Lower lobe of right lung (tissue), 2 donors: ENCODE measurements around the gene TAS2R13. TPM values are rescaled to one million over a fixed set of nuclear protein-coding genes. Genes with fewer than 3 reads are reported as not detected.

ENCODE experiments used
- ATAC-seq, 2 donors: fragments of 200-7000 bp; cut with Tn5 transposase; one replicate each; pipeline ENCODE4 v1.9.1; 2020 to 2022; ENCODE audit warnings: mild to moderate bottlenecking in 2 of 2, moderate library complexity in 2 of 2
- DNase-seq: peaks from one replicate; pipeline ENCODE4 v3.0.0-alpha.2; 2020
- H3K27ac ChIP-seq: fragments of 200-600 bp; one replicate; pipeline ENCODE4 v1.8.0; 2022
- H3K27me3 ChIP-seq: fragments of 200-600 bp; one replicate; pipeline ENCODE4 v1.8.0; 2022; ENCODE audit warnings: low read depth
- H3K36me3 ChIP-seq: fragments of 200-600 bp; one replicate; pipeline ENCODE4 v1.8.0; 2022; ENCODE audit warnings: mild to moderate bottlenecking
- H3K4me1 ChIP-seq: fragments of 200-600 bp; one replicate; pipeline ENCODE4 v1.8.0; 2022
- H3K4me3 ChIP-seq: fragments of 200-600 bp; one replicate; pipeline ENCODE4 v1.8.0; 2022; ENCODE audit warnings: mild to moderate bottlenecking
- H3K9me3 ChIP-seq: fragments of 200-600 bp; one replicate; pipeline ENCODE4 v1.8.0; 2022
- intact Hi-C: fragments of 100-400 bp; cut with DNase I; formaldehyde crosslinking; loops from one replicate; pipeline ENCODE4 v1.11.0; 2022
- long read RNA-seq: library from polyadenylated mRNA; unstranded; transcript quantifications from one replicate; pipeline ENCODE4 v2.0.0, GENCODE V29; 2021
- total RNA-seq: library from RNA; stranded (reverse); fragmentation: NEBNext Ultra II Directional; extraction: Animal tissue kit (Norgen Biotek cat#: 25700); gene quantifications from one replicate; pipeline ENCODE4 v1.2.1, GENCODE V29; 2021
- TF ChIP-seq, protein P1 (sequence below): fragments of 200-600 bp; IDR thresholded peaks from one replicate; pipeline ENCODE4 v1.8.0; 2022; ENCODE audit warnings: antibody characterized with exemption, mild to moderate bottlenecking
- donor health status: DM: no; HTN: yes; CAD: no; lungs with severe emphysema.

TAS2R13 gene
- 0.92 TPM for total RNA-seq
- long read RNA-seq = 0 reads

DNA sequence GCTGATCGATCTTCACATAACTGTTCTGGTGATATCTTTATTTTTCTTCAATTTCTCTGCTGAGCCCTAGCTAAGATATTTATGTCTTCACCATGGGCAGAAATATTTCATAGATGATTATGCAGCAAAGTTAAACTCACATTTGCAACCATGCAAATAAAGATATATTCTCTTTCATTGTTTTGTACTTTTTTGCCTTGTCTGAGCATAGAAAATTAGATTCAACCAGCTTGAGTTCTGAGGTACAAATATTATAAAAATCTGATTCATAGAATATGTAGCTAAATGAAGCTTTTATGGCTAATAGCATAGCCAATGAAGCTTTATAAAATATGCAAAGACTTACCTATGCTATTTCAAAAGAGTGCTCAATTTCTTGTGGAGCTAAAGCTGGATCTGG is at the start of gene TAS2R13:
TSS of gene TAS2R13 (minus strand) at position 101 of the 400 bp plus-strand sequence. CDS start 264 bp downstream, outside the sequence.
- intact Hi-C loops = no loop called here
- ATAC-seq = no peak

GRCh38 chr12:10957741-10958140 is 48.4 kb upstream of the TAS2R13 start:
- peaks cover 5% of the 10 kb centered on the region for H3K9me3 ChIP-seq
- no peak overlapping the region for H3K4me3 ChIP-seq
- H3K27me3 ChIP-seq = no peaks in the 10 kb centered on the region
- DNase-seq = no peak
- H3K4me1 ChIP-seq = no peaks in the 10 kb centered on the region
- TF ChIP-seq, protein P1, sequence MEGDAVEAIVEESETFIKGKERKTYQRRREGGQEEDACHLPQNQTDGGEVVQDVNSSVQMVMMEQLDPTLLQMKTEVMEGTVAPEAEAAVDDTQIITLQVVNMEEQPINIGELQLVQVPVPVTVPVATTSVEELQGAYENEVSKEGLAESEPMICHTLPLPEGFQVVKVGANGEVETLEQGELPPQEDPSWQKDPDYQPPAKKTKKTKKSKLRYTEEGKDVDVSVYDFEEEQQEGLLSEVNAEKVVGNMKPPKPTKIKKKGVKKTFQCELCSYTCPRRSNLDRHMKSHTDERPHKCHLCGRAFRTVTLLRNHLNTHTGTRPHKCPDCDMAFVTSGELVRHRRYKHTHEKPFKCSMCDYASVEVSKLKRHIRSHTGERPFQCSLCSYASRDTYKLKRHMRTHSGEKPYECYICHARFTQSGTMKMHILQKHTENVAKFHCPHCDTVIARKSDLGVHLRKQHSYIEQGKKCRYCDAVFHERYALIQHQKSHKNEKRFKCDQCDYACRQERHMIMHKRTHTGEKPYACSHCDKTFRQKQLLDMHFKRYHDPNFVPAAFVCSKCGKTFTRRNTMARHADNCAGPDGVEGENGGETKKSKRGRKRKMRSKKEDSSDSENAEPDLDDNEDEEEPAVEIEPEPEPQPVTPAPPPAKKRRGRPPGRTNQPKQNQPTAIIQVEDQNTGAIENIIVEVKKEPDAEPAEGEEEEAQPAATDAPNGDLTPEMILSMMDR = no peak
- H3K36me3 ChIP-seq = no peaks in the 10 kb centered on the region
- no peak overlapping the region for H3K27ac ChIP-seq
- intact Hi-C loops = no loop called here
- no peak for ATAC-seq

More for the DNA sequence above, at the start of gene TAS2R13:
- Histone ChIP-seq H3K27ac (no peak within 1 kb of the TSS), H3K36me3 (no peaks in the 10 kb centered on the region), H3K4me3 (no peak within 1 kb of the TSS), H3K9me3 (peaks cover 13% of the 10 kb centered on the region), H3K27me3 (no peaks in the 10 kb centered on the region), H3K4me1 (no peaks in the 10 kb centered on the region)
- DNase-seq = no peak
- TF ChIP-seq, protein P1 = no peak

DNA sequence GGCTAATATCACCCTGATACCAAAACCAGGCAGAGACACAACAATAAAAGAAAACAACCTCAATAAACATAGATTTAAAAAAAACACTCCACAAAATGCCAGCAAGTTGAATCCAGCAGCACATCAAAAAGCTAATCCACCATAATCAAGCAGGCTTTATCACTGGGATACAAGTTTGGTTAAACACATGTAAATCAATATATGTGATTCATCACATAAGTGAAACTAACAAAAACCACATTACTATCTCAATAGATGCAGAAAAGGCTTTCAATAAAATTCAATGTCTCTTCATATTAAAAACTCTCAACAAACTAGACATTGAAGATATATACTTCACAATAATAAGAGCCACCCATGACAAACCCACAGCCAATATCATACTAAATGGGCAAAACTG is 46.7 kb upstream of the TAS2R13 start:
- Histone ChIP-seq H3K36me3 (no peaks in the 10 kb centered on the region), H3K4me1 (no peaks in the 10 kb centered on the region), H3K4me3 (no peak overlapping the region), H3K27ac (no peak overlapping the region), H3K9me3 (peaks cover 5% of the 10 kb centered on the region), H3K27me3 (no peaks in the 10 kb centered on the region)
- intact Hi-C loops = no loop called here
- DNase-seq = no peak
- no peak for ATAC-seq
- TF ChIP-seq, protein P1 = no peak

- intact Hi-C loops = no loop called here
- Histone ChIP-seq H3K27ac (no peak overlapping the region), H3K4me3 (no peak overlapping the region), H3K9me3 (peaks cover 5% of the 10 kb centered on the region), H3K27me3 (no peaks in the 10 kb centered on the region), H3K36me3 (no peaks in the 10 kb centered on the region), H3K4me1 (no peaks in the 10 kb centered on the region)
- DNase-seq (no peak), ATAC-seq (no peak)
- TF ChIP-seq, protein P1 = no peak
Measured at GRCh38 chr12:10952645-10953044, 43.3 kb upstream of the TAS2R13 start.

- no peak overlapping the region for H3K4me3 ChIP-seq
- H3K27ac ChIP-seq = no peak overlapping the region
- TF ChIP-seq, protein P1 = no peak
- no peaks in the 10 kb centered on the region for H3K4me1 ChIP-seq
- H3K9me3 ChIP-seq = no peaks in the 10 kb centered on the region
- ATAC-seq = no peak
- H3K27me3 ChIP-seq = no peaks in the 10 kb centered on the region
- intact Hi-C loops = no loop called here
- H3K36me3 ChIP-seq = no peaks in the 10 kb centered on the region
- no peak for DNase-seq
Measured at GRCh38 chr12:10943167-10943566, 33.8 kb upstream of the TAS2R13 start.
